Astrocyte (in vitro differentiated cells and primary cell): ENCODE results near the gene CAT. TPM values are rescaled to one million over a fixed set of nuclear protein-coding genes. Genes with fewer than 3 reads are reported as not detected.

Source experiments
- DNase-seq: peaks from one replicate; pipeline ENCODE4 v3.0.0-alpha.2; 2010; ENCODE audit warnings: low read depth
- FAIRE-seq: peaks from 2 replicates; lab custom pipeline; 2011; peaks lifted over from hg19 to GRCh38; lab: Jason Lieb, UNC
- H2AFZ ChIP-seq: 2 replicates; pipeline ENCODE4 v1.6.0; 2012; ENCODE audit warnings: low read depth, low read length, inconsistent platforms
- H3K27ac ChIP-seq: 2 replicates; pipeline ENCODE4 v1.5.1; 2011; ENCODE audit warnings: low read depth, low read length, inconsistent platforms
- H3K27me3 ChIP-seq: 2 replicates; pipeline ENCODE4 v1.6.0; 2011; ENCODE audit warnings: low read length, inconsistent platforms; ENCODE audit not compliant: insufficient read depth
- H3K36me3 ChIP-seq: 2 replicates; pipeline ENCODE4 v1.5.1; 2011; ENCODE audit warnings: low read length, inconsistent platforms; ENCODE audit not compliant: insufficient read depth
- H3K4me1 ChIP-seq: 2 replicates; pipeline ENCODE4 v1.5.1; 2011; ENCODE audit warnings: low read length, inconsistent platforms; ENCODE audit not compliant: insufficient read depth
- H3K4me2 ChIP-seq: 2 replicates; pipeline ENCODE4 v1.6.0; 2012; ENCODE audit warnings: low read length, inconsistent platforms
- H3K4me3 ChIP-seq: 2 replicates; pipeline ENCODE4 v1.5.1; 2011; ENCODE audit warnings: low read depth, mild to moderate bottlenecking, low read length, inconsistent platforms; ENCODE audit not compliant: insufficient read depth
- H3K79me2 ChIP-seq: 2 replicates; pipeline ENCODE4 v1.6.0; 2012; ENCODE audit warnings: mild to moderate bottlenecking, low read length, inconsistent platforms; ENCODE audit not compliant: insufficient read depth
- H3K9ac ChIP-seq: 2 replicates; pipeline ENCODE4 v1.6.0; 2012; ENCODE audit warnings: mild to moderate bottlenecking, low read length, inconsistent platforms
- H3K9me3 ChIP-seq: 2 replicates; pipeline ENCODE4 v1.5.1; 2012; ENCODE audit warnings: low read depth, mild to moderate bottlenecking, low read length, inconsistent platforms; ENCODE audit not compliant: insufficient read depth
- H4K20me1 ChIP-seq: 2 replicates; pipeline ENCODE4 v1.6.0; 2012; ENCODE audit warnings: low read length, inconsistent platforms; ENCODE audit not compliant: insufficient read depth
- H3K27ac Mint-ChIP-seq: one replicate; pipeline ENCODE4 v1.8.0; 2021; ENCODE audit warnings: mild to moderate bottlenecking, mixed read lengths; ENCODE audit not compliant: unreplicated experiment
- H3K27me3 Mint-ChIP-seq: one replicate; pipeline ENCODE4 v1.8.0; 2021; ENCODE audit warnings: low read depth, mixed read lengths; ENCODE audit not compliant: unreplicated experiment
- H3K36me3 Mint-ChIP-seq: one replicate; pipeline ENCODE4 v1.8.0; 2021; ENCODE audit warnings: low read depth, mixed read lengths; ENCODE audit not compliant: unreplicated experiment
- H3K4me1 Mint-ChIP-seq: one replicate; pipeline ENCODE4 v1.8.0; 2021; ENCODE audit warnings: low read depth, mixed read lengths; ENCODE audit not compliant: unreplicated experiment
- H3K4me3 Mint-ChIP-seq: one replicate; pipeline ENCODE4 v1.8.0; 2021; ENCODE audit warnings: mild to moderate bottlenecking, moderate library complexity, mixed read lengths; ENCODE audit not compliant: unreplicated experiment
- H3K9me3 Mint-ChIP-seq: one replicate; pipeline ENCODE4 v1.8.0; 2021; ENCODE audit warnings: mild to moderate bottlenecking, mixed read lengths; ENCODE audit not compliant: unreplicated experiment
- CTCF ChIP-seq: IDR thresholded peaks from 2 replicates; pipeline ENCODE4 v1.5.1; 2011; ENCODE audit warnings: low read depth, mild to moderate bottlenecking, inconsistent platforms, low read length, moderate library complexity; ENCODE audit not compliant: insufficient read depth
- EZH2 ChIP-seq: IDR thresholded peaks from 2 replicates; pipeline ENCODE4 v1.6.1; 2012; ENCODE audit warnings: mild to moderate bottlenecking, low read length, inconsistent platforms; ENCODE audit not compliant: insufficient read depth
- total RNA-seq: library from RNA; stranded (reverse); gene quantifications from 2 replicates; pipeline ENCODE4 v1.2.1, GENCODE V29; 2021

Gene CAT
- total RNA-seq, 1 donor from 2014 or later = 17.6 TPM

GRCh38 chr11:34403431-34403830, 35.3 kb upstream of the CAT start:
- Mint-ChIP-seq H3K4me1 (no peaks in the 10 kb centered on the region), H3K27ac (no peak overlapping the region), H3K36me3 (no peaks in the 10 kb centered on the region), H3K9me3 (peaks cover 4% of the 10 kb centered on the region), H3K4me3 (no peak overlapping the region), H3K27me3 (peaks cover 3% of the 10 kb centered on the region)
- Histone ChIP-seq H3K4me2 (no peak overlapping the region), H3K27me3 (peaks cover 2% of the 10 kb centered on the region), H3K9me3 (no peaks in the 10 kb centered on the region), H4K20me1 (no peaks in the 10 kb centered on the region), H3K36me3 (no peaks in the 10 kb centered on the region), H3K4me1 (no peaks in the 10 kb centered on the region), H3K79me2 (no peaks in the 10 kb centered on the region), H3K4me3 (no peak overlapping the region), H2AFZ (no peak overlapping the region), H3K27ac (no peak overlapping the region), H3K9ac (no peak overlapping the region)
- TF ChIP-seq EZH2 (no peak), CTCF (no peak)
- DNase-seq (no peak), FAIRE-seq (no peak)

GRCh38 chr11:34404280-34404679, 34.5 kb upstream of the CAT start:
- no peaks in the 10 kb centered on the region for H3K36me3 Mint-ChIP-seq
- H3K27ac Mint-ChIP-seq = no peak overlapping the region

More at GRCh38 chr11:34404280-34404679, 34.5 kb upstream of the CAT start:
- Histone ChIP-seq H3K9me3 (no peaks in the 10 kb centered on the region), H3K36me3 (no peaks in the 10 kb centered on the region), H3K9ac (no peak overlapping the region), H3K4me1 (no peaks in the 10 kb centered on the region), H3K79me2 (no peaks in the 10 kb centered on the region), H3K27ac (no peak overlapping the region), H3K4me3 (no peak overlapping the region), H4K20me1 (no peaks in the 10 kb centered on the region), H3K27me3 (peaks cover 2% of the 10 kb centered on the region), H2AFZ (no peak overlapping the region), H3K4me2 (no peak overlapping the region)
- Mint-ChIP-seq H3K4me3 (no peak overlapping the region), H3K9me3 (peaks cover 5% of the 10 kb centered on the region), H3K4me1 (no peaks in the 10 kb centered on the region), H3K27me3 (peaks cover 3% of the 10 kb centered on the region)
- DNase-seq (no peak), FAIRE-seq (no peak)
- TF ChIP-seq EZH2 (no peak), CTCF (no peak)
